WERI-Rb-1 (cell line): ENCODE measurements around the gene DENND5B.
"Not testable (repeated sequence)": the region's sequence is repeated elsewhere in the genome, so short reads cannot be mapped to it uniquely, and the experiment has no call there.

ENCODE experiments used
- DNase-seq: peaks from one replicate; pipeline ENCODE4 v3.0.0-alpha.2; 2020
- H3K27ac ChIP-seq: fragments of 250-450 bp; sonication (Bioruptor Pico); 2 replicates; pipeline ENCODE4 v1.5.1; 2020; ENCODE audit warnings: mild to moderate bottlenecking, moderate library complexity
- H3K27me3 ChIP-seq: fragments of 250-450 bp; sonication (Bioruptor Pico); 2 replicates; pipeline ENCODE4 v1.5.1; 2021; ENCODE audit warnings: mild to moderate bottlenecking, low read depth, moderate library complexity; ENCODE audit not compliant: insufficient read depth, severe bottlenecking
- H3K36me3 ChIP-seq: fragments of 250-450 bp; sonication (Bioruptor Pico); 2 replicates; pipeline ENCODE4 v1.5.1; 2020; ENCODE audit warnings: mild to moderate bottlenecking, moderate library complexity
- H3K4me3 ChIP-seq: 2 replicates; pipeline ENCODE4 v1.5.1; 2011; ENCODE audit warnings: low read depth, mild to moderate bottlenecking, control low read depth, low read length
- H3K9me3 ChIP-seq: fragments of 250-450 bp; sonication (Bioruptor Pico); 2 replicates; pipeline ENCODE4 v1.5.1; 2021; ENCODE audit warnings: mild to moderate bottlenecking, moderate library complexity; ENCODE audit not compliant: severe bottlenecking
- CTCF ChIP-seq: IDR thresholded peaks from 2 replicates; pipeline ENCODE4 v1.5.1; 2011; ENCODE audit warnings: low read depth, mild to moderate bottlenecking, control low read depth, inconsistent platforms, low read length

The DENND5B gene

GRCh38 chr12:31478898-31479297 lies 112.0 kb downstream of the DENND5B start:
- H3K36me3 ChIP-seq: peaks cover 2% of the 10 kb centered on the region; the same call in 1 of the 2 replicates
- TF ChIP-seq CTCF: no peak
- H3K4me3 ChIP-seq: no peak overlapping the region
- no peak overlapping the region for H3K27ac ChIP-seq
- H3K9me3 ChIP-seq: no peaks in the 10 kb centered on the region
- no peaks in the 10 kb centered on the region for H3K27me3 ChIP-seq
- no peak for DNase-seq

DNA sequence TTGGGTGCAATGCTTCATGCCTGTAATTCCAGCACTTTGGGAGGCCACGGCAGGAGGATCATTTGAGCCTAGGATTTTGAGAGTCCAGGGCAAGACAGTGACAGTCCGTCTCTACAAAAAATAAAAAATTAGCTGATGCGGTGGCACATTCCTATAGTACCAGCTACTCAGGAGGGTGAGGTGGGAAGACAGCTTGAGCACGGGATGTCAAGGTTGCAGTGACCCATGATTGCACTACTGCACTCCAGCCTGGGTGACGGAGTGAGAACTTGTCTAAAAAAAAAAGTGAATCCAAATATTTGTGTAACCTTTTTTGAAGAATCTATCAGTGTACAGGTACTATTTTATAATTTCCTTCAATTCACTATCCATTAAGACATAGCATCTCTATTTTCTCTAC lies 112.5 kb downstream of the DENND5B start:
- no peak for TF ChIP-seq CTCF
- Histone ChIP-seq H3K4me3 (no peak overlapping the region), H3K27me3 (no peaks in the 10 kb centered on the region), H3K9me3 (no peaks in the 10 kb centered on the region), H3K27ac (no peak overlapping the region), H3K36me3 (peaks cover 2% of the 10 kb centered on the region; the same call in 1 of the 2 replicates)
- no peak for DNase-seq

- DNase-seq: no peak
- no peak for TF ChIP-seq CTCF
- Histone ChIP-seq H3K4me3 (no peak overlapping the region), H3K36me3 (peaks cover 2% of the 10 kb centered on the region; the same call in 1 of the 2 replicates), H3K27ac (no peak overlapping the region), H3K27me3 (no peaks in the 10 kb centered on the region), H3K9me3 (no peaks in the 10 kb centered on the region)
Observed at GRCh38 chr12:31477687-31478086, 113.2 kb downstream of the DENND5B start.

GRCh38 chr12:31476437-31476836 lies 114.5 kb downstream of the DENND5B start:
- no peak overlapping the region for H3K27ac ChIP-seq
- no peaks in the 10 kb centered on the region for H3K9me3 ChIP-seq
- no peak overlapping the region for H3K4me3 ChIP-seq
- H3K36me3 ChIP-seq: peaks cover 2% of the 10 kb centered on the region; the same call in 1 of the 2 replicates
- H3K27me3 ChIP-seq: no peaks in the 10 kb centered on the region
- no peak for DNase-seq
- TF ChIP-seq CTCF: no peak

- not testable (repeated sequence) for H3K9me3 ChIP-seq, H3K27ac ChIP-seq, DNase-seq, H3K27me3 ChIP-seq, H3K4me3 ChIP-seq, H3K36me3 ChIP-seq
Observed at GRCh38 chr12:31475610-31476009, 115.3 kb downstream of the DENND5B start.

GRCh38 chr12:31474751-31475150 lies 116.2 kb downstream of the DENND5B start:
- no peaks in the 10 kb centered on the region for H3K27me3 ChIP-seq
- DNase-seq: no peak
- no peak overlapping the region for H3K4me3 ChIP-seq
- H3K9me3 ChIP-seq: no peaks in the 10 kb centered on the region
- no peak overlapping the region for H3K27ac ChIP-seq
- peaks cover under 1% of the 10 kb centered on the region; the same call in 1 of the 2 replicates for H3K36me3 ChIP-seq
- no peak for TF ChIP-seq CTCF
